HepG2 (cell line): Measurements from ENCODE around the gene JADE3. TPM values are rescaled to one million over a fixed set of nuclear protein-coding genes. Genes with fewer than 3 reads are reported as not detected.

ENCODE experiments used
- ETS1 ChIP-seq: sonication (generic); formaldehyde crosslinking; IDR thresholded peaks from 2 replicates; pipeline ENCODE4 v1.4.0; 2020; ENCODE audit warnings: missing genetic modification reagents
- FOXP1 ChIP-seq, 2 experiments: fragments of 450-650 bp in 1 of 2; IDR thresholded peaks; 2 replicates each; pipeline ENCODE4 v1.6.1; 2017 to 2018; ENCODE audit warnings: antibody characterized with exemption in 1 of 2
- GFI1 ChIP-seq: sonication (generic); formaldehyde crosslinking; IDR thresholded peaks from 2 replicates; pipeline ENCODE4 v1.5.0; 2020; ENCODE audit warnings: missing genetic modification reagents, mild to moderate bottlenecking, borderline replicate concordance
- HCFC1 ChIP-seq: fragments of 150-350 bp; IDR thresholded peaks from 2 replicates; pipeline ENCODE4 v1.6.1; 2014; ENCODE audit warnings: low read depth, low read length
- HMG20A ChIP-seq: IDR thresholded peaks from 2 replicates; pipeline ENCODE4 v1.6.1; 2016; ENCODE audit warnings: borderline replicate concordance
- KDM3A ChIP-seq: IDR thresholded peaks from 2 replicates; pipeline ENCODE4 v1.6.1; 2018; ENCODE audit warnings: low read depth, missing compliant biosample characterization
- KMT2B ChIP-seq: IDR thresholded peaks from 2 replicates; pipeline ENCODE4 v1.6.1; 2016; ENCODE audit warnings: missing genetic modification reagents, missing compliant biosample characterization
- LCORL ChIP-seq, 2 experiments: fragments of 450-650 bp in 1 of 2; sonication (generic) in 1 of 2; formaldehyde crosslinking in 1 of 2; IDR thresholded peaks; 2 replicates each; pipeline versions ENCODE4 v1.5.0 to v1.6.1; 2017 to 2020; ENCODE audit warnings: antibody characterized with exemption in 1 of 2, missing genetic modification reagents in 1 of 2
- NRL ChIP-seq: sonication (generic); formaldehyde crosslinking; IDR thresholded peaks from 2 replicates; pipeline ENCODE4 v1.5.0; 2020; ENCODE audit warnings: missing genetic modification reagents, mild to moderate bottlenecking, moderate library complexity, borderline replicate concordance
- PAF1 ChIP-seq: IDR thresholded peaks from 2 replicates; pipeline ENCODE4 v1.6.1; 2016; ENCODE audit warnings: missing genetic modification reagents, missing compliant biosample characterization
- SMARCC2 ChIP-seq: fragments of 450-650 bp; IDR thresholded peaks from 2 replicates; pipeline ENCODE4 v1.6.1; 2017; ENCODE audit warnings: antibody characterized with exemption, mild to moderate bottlenecking
- SMARCE1 ChIP-seq: fragments of 450-650 bp; IDR thresholded peaks from 2 replicates; pipeline ENCODE4 v1.6.1; 2017; ENCODE audit warnings: borderline replicate concordance
- SOX6 ChIP-seq, 2 experiments: fragments of 450-650 bp in 1 of 2; sonication (generic) in 1 of 2; formaldehyde crosslinking in 1 of 2; IDR thresholded peaks; 2 replicates each; pipeline versions ENCODE4 v1.4.0 to v1.6.1; 2017 to 2020; ENCODE audit warnings: antibody characterized with exemption in 1 of 2, mild to moderate bottlenecking in 1 of 2, missing genetic modification reagents in 1 of 2
- ZFP62 ChIP-seq: sonication (generic); formaldehyde crosslinking; IDR thresholded peaks from 2 replicates; pipeline ENCODE4 v1.4.0; 2020; ENCODE audit warnings: missing genetic modification reagents
- ZNF264 ChIP-seq: sonication (generic); formaldehyde crosslinking; IDR thresholded peaks from 2 replicates; pipeline ENCODE4 v1.4.0; 2020; ENCODE audit warnings: missing genetic modification reagents
- ZNF549 ChIP-seq: sonication (generic); formaldehyde crosslinking; IDR thresholded peaks from 2 replicates; pipeline ENCODE4 v1.5.0; 2020; ENCODE audit warnings: missing genetic modification reagents
- ZNF83 ChIP-seq: sonication (generic); formaldehyde crosslinking; IDR thresholded peaks from 2 replicates; pipeline ENCODE4 v1.4.0; 2020; ENCODE audit warnings: missing genetic modification reagents, mild to moderate bottlenecking, borderline replicate concordance
- polyA plus RNA-seq, 8 experiments: library from polyadenylated mRNA; depleted of rRNA in 3 of 8; stranded (reverse) in 7 of 8; unstranded in 1 of 8; fragments of >200 nt; fragmentation: Illumina TruSeq in 4 of 8; extraction: Trizol in 4 of 8; gene quantifications; 2 replicates each; pipeline versions ENCODE4 v1.2.1 to v1.2.3, GENCODE V29; 2011 to 2016; ENCODE audit warnings: low read depth in 4 of 8, missing spikeins in 1 of 8, mixed read lengths in 1 of 8; ENCODE audit not compliant: insufficient read depth in 1 of 8
- total RNA-seq, 5 experiments: library from RNA; depleted of rRNA; stranded (reverse); fragments of >200 nt; fragmentation: Illumina TruSeq; extraction: Trizol; gene quantifications; 2 replicates each; pipeline ENCODE4 v1.2.3, GENCODE V29; 2016; ENCODE audit warnings: low read depth in 1 of 5
- TF ChIP-seq, protein P1 (sequence below): sonication (generic); formaldehyde crosslinking; IDR thresholded peaks from 2 replicates; pipeline ENCODE4 v1.4.0; 2020; ENCODE audit warnings: missing genetic modification reagents
- TF ChIP-seq, protein P2 (sequence below): fragments of 450-650 bp; IDR thresholded peaks from 2 replicates; pipeline ENCODE4 v1.6.1; 2017; ENCODE audit warnings: mild to moderate bottlenecking
- TF ChIP-seq, protein P3 (sequence below): sonication (generic); formaldehyde crosslinking; IDR thresholded peaks from 2 replicates; pipeline ENCODE4 v1.5.1; 2020; ENCODE audit warnings: missing genetic modification reagents, mild to moderate bottlenecking, borderline replicate concordance
- TF ChIP-seq, protein P4 (sequence below): sonication (generic); formaldehyde crosslinking; conservative IDR thresholded peaks from 2 replicates; pipeline ENCODE4 v1.8.0; 2022; ENCODE audit warnings: low read depth, missing genetic modification reagents

Gene JADE3
- total and polyA plus RNA-seq, 2 of the 13 experiments (the other 11 are each of a cell fraction or from before 2014, with no cell fraction given), result 7.7 to 7.8 TPM

GRCh38 chrX:47080215-47080914 is 168.1 kb downstream of the JADE3 start (continued):
- TF ChIP-seq, protein P1, sequence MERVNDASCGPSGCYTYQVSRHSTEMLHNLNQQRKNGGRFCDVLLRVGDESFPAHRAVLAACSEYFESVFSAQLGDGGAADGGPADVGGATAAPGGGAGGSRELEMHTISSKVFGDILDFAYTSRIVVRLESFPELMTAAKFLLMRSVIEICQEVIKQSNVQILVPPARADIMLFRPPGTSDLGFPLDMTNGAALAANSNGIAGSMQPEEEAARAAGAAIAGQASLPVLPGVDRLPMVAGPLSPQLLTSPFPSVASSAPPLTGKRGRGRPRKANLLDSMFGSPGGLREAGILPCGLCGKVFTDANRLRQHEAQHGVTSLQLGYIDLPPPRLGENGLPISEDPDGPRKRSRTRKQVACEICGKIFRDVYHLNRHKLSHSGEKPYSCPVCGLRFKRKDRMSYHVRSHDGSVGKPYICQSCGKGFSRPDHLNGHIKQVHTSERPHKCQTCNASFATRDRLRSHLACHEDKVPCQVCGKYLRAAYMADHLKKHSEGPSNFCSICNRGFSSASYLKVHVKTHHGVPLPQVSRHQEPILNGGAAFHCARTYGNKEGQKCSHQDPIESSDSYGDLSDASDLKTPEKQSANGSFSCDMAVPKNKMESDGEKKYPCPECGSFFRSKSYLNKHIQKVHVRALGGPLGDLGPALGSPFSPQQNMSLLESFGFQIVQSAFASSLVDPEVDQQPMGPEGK (CRISPR knock-in tag), result peak; percentile 89
- no peak for TF ChIP-seq PAF1 (CRISPR knock-in tag)
- no peak for TF ChIP-seq SOX6 (IDR thresholded peaks at IDR 0.05)
- TF ChIP-seq SOX6 (CRISPR knock-in tag; IDR thresholded peaks at IDR 0.05), result peak; percentile 94
- TF ChIP-seq SMARCC2, result no peak
- no peak for TF ChIP-seq ZFP62
- TF ChIP-seq FOXP1 (IDR thresholded peaks at IDR 0.05), result no peak
- peak; percentile 89 for TF ChIP-seq FOXP1 (CRISPR knock-in tag; IDR thresholded peaks at IDR 0.05)
- TF ChIP-seq, protein P2, sequence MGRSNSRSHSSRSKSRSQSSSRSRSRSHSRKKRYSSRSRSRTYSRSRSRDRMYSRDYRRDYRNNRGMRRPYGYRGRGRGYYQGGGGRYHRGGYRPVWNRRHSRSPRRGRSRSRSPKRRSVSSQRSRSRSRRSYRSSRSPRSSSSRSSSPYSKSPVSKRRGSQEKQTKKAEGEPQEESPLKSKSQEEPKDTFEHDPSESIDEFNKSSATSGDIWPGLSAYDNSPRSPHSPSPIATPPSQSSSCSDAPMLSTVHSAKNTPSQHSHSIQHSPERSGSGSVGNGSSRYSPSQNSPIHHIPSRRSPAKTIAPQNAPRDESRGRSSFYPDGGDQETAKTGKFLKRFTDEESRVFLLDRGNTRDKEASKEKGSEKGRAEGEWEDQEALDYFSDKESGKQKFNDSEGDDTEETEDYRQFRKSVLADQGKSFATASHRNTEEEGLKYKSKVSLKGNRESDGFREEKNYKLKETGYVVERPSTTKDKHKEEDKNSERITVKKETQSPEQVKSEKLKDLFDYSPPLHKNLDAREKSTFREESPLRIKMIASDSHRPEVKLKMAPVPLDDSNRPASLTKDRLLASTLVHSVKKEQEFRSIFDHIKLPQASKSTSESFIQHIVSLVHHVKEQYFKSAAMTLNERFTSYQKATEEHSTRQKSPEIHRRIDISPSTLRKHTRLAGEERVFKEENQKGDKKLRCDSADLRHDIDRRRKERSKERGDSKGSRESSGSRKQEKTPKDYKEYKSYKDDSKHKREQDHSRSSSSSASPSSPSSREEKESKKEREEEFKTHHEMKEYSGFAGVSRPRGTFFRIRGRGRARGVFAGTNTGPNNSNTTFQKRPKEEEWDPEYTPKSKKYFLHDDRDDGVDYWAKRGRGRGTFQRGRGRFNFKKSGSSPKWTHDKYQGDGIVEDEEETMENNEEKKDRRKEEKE, result no peak
- TF ChIP-seq HCFC1, result no peak
- TF ChIP-seq, protein P3, sequence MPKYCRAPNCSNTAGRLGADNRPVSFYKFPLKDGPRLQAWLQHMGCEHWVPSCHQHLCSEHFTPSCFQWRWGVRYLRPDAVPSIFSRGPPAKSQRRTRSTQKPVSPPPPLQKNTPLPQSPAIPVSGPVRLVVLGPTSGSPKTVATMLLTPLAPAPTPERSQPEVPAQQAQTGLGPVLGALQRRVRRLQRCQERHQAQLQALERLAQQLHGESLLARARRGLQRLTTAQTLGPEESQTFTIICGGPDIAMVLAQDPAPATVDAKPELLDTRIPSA (CRISPR knock-in tag), result no peak
- TF ChIP-seq, protein P4, sequence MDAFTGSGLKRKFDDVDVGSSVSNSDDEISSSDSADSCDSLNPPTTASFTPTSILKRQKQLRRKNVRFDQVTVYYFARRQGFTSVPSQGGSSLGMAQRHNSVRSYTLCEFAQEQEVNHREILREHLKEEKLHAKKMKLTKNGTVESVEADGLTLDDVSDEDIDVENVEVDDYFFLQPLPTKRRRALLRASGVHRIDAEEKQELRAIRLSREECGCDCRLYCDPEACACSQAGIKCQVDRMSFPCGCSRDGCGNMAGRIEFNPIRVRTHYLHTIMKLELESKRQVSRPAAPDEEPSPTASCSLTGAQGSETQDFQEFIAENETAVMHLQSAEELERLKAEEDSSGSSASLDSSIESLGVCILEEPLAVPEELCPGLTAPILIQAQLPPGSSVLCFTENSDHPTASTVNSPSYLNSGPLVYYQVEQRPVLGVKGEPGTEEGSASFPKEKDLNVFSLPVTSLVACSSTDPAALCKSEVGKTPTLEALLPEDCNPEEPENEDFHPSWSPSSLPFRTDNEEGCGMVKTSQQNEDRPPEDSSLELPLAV (CRISPR knock-in tag), result no peak
- no peak for TF ChIP-seq ZNF83
- TF ChIP-seq NRL (CRISPR knock-in tag), result no peak
- no peak for TF ChIP-seq LCORL (IDR thresholded peaks at IDR 0.05)
- TF ChIP-seq LCORL (CRISPR knock-in tag; IDR thresholded peaks at IDR 0.05), result peak; percentile 68; the same call in 1 of the 2 replicates
- TF ChIP-seq KMT2B (CRISPR knock-in tag), result 0 out of 2 replicates have a peak, but pooled peaks have one; percentile 18
- TF ChIP-seq KDM3A (CRISPR knock-in tag), result peak; percentile 62; the same call in 1 of the 2 replicates
- peak; percentile 68; the same call in 1 of the 2 replicates for TF ChIP-seq GFI1 (CRISPR knock-in tag)
- no peak for TF ChIP-seq ZNF549 (CRISPR knock-in tag)
- no peak for TF ChIP-seq ETS1 (CRISPR knock-in tag)
- peak; percentile 83 for TF ChIP-seq HMG20A
- no peak for TF ChIP-seq ZNF264
- no peak for TF ChIP-seq SMARCE1
